NCI-H446 (cell line): ENCODE measurements around the gene TNIK.

Experiments
- DNase-seq, 2 experiments: peaks; one replicate each; lab custom pipeline; 2025; lab: John Stamatoyannopoulos, UW

The TNIK gene

DNA sequence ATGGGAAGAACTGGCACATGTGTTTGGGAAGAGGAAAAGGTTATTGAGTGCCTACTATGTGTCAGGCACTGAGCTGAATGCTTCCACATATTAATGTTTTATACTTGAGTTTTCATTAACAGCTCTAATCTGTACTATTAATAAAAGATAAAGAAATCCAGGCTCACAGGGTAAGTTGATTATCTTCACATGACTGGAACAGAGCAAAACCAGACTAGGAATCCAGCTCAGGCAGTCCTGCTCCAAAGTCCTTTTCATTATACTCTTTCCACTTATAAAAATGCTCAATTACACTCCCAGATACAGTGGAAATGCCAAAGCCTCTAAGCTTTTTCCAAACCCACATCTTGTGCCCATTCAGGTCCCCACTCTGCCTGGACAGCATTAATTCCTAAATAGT, 97.6 kb downstream of the TNIK start:
- no peak for DNase-seq

DNA sequence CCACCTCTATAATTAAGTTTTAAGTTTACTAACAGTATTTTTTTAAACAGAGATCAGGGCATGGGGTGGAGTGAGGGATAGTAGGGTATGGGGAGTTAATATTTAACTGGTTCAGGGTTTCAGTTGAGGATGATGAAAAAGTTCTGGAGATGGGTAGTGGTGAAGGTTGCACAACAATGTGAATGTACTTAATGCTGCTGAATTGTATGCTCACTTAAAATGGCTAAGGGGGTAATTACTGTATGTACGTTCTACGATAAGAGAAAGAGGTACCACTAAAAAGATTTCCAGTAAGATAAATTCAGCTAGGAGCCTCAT, 101.4 kb downstream of the TNIK start:
- no peak for DNase-seq

DNA sequence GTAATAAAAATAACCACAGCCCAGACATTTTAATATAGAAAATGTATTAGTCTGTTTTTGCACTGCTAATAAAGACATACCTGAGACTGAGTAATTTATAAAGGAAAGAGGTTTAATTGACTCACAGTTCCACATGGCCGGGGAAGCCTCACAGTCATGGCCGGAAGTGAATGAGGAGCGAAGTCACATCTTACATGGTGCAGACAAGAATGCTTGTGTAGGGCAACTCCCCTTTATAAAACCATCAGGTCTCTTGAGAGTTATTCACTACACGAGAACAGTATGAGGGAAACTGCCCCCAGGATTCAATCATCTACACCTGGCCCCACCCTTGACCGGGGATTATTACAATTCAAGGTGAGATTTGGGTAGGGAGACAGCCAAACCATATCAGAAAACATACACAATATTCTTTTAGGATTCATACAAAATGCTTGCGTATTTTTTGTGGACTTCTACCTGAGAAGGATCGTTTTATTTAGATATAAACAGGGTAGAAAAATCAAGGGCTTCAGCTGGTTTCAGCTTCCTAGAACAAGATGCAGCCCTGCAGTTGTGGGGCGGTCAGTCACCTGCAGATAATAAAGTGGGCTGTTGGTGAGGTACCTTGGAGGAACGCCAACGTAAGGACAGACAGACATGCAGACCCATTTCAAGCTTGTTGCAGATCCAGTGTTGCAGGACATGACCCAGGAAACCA, 101.9 kb downstream of the TNIK start:
- DNase-seq = no peak

DNA sequence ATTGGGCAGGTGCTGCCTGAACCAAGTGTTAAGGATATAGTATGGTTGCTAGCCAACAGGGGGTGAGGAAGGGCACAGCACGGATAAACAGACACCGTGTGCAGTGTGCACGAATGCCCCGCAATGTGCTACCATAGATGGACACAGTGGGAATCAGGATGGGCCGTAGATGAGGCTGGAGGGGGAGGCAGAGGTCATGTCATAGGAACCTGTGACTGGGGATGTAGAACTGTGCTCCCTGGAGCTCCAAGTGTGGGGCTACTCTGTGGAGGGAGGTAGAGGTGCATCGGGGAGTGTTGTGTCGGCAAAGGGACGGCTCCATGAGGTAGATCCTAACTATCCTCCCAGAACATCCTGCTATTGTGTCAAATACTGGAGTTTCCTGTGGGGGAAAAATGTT, 102.5 kb downstream of the TNIK start:
- DNase-seq = no peak

DNA sequence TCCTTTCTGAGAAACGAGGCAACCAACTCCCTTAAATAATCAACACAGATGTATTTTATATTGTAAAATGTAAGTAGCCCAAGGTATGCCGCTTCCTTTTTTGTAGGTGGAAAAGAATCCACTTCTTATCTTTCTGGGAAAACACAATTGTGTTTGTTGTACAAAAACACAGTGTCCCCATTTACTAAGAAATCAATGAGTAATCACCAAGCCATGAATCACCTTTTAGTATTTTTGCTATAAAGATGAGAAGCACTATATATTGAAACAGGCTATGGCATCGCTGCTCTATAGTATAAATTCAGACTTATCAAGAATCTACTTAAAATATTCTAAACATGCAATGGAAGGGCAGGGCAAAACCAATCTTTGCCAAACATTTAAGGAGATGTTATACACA, 104.0 kb downstream of the TNIK start:
- DNase-seq = no peak

DNA sequence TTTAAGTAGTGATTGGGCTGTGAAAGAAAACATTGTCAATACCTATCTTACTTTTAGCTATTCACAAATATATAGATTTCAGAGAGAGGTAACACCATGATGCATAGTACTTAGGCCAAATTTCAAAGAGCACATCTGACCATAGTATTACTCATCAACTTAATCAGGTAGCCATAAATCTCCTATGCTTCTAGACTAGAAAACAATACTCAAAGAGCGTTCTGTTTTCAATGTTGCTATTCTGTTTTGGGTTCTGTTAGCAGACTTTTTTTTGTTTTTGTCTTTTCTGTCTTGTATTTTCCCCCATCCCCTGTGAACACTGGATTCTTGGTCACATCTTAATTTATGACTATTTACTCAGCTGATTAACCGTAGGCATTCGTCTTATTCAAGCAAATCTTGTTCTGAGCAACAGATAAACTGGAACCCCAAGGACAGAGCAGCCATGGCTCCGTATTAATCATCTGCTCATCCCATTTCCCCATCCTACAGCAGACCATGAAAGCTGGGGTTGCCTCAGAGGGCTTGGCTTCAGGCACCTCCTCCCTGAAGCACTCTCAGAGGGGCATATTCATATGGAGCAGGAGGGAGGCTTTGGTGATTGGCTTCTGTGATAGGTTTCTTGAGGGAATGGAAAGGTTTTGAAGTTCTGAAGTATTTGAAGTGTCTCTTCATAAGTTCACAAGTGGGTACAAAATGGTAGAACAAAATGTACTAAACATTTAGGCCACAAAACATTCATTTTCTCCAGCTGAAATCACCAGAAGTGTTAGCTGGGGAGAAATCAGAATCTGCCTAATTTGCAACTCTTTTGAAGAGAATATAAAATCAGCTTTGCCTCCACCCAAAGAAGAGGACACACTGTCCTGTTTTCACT, 105.3 kb downstream of the TNIK start:
- no peak for DNase-seq

DNA sequence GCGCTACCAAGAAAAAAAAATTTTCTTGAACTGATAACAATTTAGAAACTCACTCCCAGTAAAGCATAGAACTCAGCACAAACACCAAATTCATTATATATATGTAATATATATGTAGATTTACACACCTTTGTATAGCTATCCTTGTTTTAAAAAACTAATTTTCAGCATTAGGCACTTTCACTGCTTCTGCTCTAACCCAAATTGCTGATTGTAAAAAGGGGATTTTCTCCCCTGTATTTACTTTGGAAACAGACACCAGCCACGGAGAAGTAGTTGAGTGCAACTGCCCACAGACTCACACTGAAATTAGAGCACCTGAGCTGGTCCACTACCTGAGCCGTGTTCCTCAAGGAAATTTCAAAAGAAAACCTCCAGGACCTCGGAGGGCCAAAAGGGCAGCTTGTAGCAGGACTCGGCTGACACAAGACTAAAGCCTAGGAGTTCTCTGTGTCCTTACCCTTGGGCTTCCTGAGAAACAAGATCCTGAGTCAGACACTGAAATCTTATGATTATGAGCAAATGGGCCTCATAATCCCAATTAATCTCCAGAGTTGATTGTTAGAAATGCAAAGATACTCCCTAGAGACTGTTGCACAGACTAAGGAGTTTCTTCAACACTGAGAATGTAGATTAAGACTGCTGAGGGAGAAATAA, 106.0 kb downstream of the TNIK start:
- DNase-seq = no peak

DNA sequence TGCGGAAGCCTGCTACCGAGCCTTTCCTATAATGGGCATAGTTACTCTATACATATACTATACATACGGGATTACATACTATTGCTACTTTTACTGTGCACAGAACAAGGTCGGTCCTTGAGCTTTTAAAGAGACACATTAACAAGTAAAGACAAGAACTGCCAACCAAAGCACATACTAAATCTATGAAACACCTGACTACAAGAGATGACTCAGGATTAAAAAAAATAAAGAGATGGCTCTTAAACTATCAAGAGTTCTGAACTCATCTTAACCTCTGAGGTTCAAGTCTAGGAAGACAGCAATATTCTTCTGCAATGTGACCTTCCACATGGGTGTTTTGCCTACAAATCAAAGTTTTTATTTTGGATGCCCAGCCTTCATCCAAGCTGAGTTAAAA, 106.8 kb downstream of the TNIK start:
- no peak for DNase-seq

DNA sequence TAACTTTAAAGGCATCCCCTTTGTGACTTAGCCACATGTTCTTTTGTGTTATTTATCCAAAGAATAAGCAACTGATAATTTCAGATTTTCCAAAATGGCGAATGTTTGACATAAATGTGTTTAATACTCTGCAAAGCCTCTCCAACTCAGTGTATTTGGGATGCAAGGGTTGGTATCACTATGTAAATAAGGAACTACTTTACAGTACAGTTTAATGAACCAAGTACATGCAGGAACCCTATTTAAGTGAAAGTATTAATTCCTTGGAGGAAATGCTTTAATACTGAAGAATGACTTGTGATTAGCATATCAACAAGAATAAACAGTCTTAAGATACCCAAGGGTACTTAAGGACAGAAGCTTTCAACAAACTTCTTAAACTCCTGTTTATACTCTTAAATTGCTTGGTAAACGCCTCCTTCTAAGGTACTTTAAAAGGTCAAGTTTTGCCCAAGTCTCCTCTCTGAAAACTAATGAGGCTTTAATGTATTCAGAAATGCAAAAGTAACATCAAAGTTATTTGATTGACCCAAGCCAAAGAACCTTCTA, 107.7 kb downstream of the TNIK start:
- DNase-seq = no peak

DNA sequence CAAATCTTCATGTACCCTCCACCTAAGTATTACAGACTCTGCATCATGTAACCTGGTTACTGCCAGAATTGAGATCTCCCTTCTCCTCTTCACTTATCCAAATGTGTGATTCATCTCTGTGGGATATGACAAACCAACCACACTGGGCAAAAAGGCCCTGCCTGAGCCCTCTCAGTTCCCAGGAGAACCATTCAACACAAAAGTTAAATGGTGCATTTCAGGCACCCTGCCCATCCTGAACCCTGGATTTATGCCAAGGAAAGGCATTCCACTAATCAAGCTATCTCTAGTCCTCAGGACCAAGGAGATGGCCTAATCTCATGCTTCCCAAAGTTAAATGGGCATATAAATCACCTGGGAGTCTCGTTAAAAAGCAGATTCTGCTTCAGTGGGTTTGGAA, 108.5 kb downstream of the TNIK start:
- peak; percentile 89 to 98 for DNase-seq

DNA sequence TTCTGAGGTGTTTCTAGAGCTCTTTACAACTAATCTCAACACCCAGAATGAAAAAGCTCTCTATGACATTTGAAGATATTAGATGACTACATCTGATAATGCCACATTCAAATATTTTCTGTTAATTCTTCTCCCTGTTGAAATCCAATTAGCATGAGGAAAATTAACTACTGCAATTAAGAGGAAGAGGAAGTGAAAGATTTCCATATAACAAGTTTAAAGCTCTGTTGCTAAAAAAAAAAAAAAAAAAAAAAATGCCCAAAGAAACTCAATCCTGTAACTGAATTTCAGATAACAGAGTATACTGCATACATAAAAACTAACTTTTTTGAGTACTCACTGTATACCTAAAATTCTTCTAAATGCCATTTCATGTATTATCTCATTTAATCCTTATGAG, 109.8 kb downstream of the TNIK start:
- no peak for DNase-seq

DNA sequence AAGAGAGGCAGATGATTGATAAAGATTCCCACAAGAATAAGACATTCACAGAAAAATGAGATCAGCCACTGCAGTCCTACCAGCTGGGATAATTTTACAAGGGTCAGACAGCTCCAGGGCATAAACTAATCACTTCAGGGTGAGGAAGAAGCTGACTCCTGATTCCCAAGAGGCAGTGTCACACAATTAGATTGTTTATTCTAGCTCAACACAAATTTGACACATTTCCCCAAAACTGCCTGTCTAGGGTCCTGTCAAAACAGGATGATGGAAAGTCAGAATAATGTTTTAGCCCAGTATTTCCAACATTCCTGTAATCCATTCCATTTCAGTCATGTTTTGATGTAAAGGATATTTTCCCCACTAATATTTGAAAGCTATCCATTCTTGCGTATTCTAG, 110.8 kb downstream of the TNIK start:
- DNase-seq = peak in 1 of 2 experiments; percentile 38

DNA sequence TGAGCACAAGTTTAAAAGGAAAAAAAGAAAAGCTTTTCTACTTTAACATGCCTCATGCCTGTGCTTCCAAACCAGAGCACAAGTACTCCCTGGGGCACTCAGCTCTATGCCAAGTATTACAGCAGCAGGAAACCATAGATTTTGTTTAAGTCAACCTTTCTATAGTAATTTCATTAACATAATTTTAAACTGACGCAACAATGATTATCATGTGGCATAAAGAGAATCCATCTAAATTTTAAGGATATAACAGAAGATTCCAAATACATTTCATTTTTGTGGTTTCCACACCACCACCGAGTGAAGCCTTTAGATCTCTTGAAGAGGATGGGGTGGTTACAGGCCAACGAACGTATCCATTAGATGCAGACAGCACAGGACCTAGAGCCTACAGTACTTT, 112.1 kb downstream of the TNIK start:
- peak; percentile 55 to 66 for DNase-seq

DNA sequence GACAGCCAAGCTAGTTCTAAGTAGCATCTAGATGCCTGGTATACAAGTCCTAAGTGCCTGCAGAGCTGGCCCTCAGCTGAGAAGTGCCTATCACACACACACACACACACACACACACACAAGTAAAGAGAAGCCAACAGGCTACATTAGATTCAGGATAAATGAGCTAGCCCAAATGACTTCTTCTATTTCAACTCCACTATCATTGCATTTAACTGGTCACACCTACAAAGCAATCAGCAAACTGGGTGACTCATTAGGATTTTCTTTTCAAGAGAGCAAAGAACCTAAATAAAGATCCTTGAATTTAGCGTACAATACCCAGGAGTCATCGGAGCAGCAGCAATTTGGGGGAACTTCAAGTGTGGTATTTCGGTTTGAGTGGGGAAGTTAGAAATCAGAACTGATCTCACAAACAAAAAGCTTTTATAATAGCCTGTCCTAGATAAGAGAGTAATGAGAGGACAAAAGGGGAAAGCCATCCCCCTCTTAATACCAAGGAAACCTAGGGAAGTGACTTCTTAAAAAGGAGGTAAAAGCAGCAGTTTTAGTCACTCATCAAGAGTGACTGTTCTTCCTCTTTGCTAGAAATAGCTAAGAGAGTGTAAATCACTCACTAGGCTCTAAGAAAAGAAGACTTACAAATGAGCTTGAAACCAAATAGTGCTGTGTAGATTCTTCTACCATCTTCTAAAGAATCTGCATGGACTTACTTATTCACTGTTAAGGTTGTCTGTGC, 112.7 kb downstream of the TNIK start:
- DNase-seq = no peak

DNA sequence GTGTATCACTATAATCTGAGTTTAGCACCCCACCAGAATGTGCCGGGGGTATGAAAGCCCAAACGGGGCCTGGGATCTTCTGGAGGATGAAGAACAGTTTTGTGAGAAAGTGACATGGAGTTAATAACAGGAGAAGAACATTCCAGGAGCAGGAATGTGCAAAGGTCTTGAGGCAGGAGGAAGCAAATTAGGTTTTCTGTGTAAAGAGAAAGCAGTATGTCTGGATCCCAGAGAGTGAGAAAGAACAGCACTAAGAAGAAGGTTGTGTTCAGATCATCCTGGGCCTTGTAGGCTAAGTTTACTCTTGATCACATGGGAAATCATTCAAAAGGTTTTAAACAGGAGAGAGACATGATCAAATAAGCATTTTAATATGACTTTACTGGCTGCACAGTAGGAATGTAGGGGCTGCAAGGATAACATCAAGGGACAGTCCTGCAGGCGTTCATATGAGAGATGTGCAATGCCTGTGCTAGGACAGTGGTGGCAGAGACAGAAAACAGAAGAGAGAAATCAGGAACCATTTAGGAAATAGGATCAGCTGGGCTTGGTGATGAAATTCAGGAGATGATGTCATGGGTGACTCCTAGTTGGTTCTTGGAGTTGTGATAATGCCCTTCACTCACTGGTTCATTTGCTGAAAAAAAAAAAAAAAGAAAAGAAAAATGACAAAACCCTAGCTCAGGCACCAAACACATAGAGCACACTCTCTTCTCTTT, 113.5 kb downstream of the TNIK start:
- DNase-seq = no peak

DNA sequence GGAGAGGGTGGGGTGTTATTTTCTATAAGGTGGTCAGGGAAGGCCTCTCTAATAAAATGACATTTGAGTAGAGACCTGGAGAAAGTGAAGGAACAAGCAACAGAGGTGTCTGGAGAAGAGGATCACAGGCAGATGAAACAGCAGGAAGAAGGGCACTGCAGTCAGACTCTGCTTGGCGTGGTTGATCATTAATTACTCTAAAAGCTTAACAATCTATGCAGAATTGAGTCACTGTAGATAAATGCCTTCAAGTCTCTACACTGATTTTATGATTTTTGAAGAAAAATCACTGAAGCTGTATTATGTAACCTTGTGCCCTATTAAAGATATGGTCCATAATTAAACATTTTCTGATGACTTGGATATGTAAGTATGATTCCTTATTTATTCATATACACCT, 114.2 kb downstream of the TNIK start:
- DNase-seq = no peak

DNA sequence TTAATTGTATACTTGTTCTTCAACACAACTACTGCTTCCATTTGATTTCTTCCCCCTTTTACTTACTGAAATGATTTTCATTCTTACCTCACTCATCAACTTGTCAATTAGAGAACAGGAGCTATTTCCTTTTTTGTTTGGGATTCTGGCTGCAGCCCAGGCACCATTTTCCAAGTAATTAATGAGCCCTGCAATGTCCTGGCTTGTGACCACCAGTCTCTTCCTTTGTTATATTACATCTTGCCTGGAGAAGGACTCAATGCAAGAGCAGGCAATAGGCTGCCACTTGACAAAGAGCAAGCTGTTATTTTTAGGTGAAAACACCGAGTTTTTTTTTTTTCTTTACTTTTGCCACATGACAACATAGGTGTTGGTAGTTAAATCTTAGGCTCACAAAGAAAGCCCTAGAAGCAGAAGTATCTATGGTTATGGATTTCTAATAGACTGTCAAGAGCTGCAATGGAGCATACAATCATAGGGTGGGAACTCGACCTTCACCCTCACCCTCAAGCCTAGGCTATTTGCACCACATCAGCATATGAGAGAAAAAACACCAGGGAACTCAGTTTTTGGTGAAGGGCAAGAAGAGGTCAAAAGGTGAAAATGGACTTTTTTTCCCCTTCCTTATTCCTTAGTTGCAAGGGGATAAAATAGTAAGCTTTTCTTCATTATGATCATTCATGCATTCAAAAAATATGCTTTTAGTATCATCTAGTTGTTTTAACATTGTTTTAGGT, 114.9 kb downstream of the TNIK start:
- peak; percentile 90 to 94 for DNase-seq

DNA sequence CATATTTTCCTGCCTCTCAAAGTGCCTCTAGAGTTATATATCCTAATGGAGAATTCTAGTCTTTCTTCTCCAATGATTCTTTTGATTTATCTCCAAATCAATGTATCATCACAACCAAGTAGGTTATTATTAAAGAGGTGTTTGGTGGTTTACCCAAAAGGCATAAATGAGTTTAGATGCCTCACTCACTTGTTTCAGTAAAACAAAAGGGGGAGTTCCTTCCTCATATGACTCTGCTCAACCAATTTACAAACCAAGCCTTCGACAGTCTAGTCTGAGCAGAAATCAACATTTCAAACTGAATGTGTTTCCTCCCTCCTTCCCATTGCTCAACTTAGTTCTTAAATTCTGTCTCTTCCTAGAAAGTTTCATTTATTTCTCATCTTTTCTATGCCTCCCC, 116.5 kb downstream of the TNIK start:
- no peak for DNase-seq

DNA sequence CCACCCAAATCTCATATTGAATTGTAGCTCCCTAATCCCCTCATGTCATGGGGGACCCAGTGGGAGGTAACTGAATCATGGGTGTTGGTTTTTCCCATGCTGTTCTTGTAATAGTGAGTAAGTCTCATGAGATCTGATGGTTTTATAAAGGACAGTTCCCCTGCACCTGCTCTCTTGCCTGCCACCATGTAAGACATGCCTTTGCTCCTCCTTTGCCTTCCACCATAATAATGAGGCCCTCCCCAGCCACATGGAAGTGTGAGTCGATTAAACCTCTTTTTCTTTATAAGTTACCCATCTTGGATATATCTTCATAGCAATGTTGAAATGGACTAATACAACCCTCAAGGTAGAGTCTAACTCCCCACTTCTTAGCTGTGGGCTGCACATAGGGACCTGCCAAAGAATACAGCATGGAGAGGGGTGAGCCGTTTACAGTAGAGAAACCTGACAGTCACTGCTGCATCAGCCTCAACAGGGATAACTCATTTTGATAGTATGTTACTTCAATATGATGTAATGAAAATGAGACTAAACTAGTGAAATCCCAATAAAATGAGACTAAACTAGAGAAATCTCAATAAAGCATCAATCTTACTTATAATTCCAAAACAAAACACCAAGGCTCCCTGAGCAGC, 117.3 kb downstream of the TNIK start:
- DNase-seq = no peak

DNA sequence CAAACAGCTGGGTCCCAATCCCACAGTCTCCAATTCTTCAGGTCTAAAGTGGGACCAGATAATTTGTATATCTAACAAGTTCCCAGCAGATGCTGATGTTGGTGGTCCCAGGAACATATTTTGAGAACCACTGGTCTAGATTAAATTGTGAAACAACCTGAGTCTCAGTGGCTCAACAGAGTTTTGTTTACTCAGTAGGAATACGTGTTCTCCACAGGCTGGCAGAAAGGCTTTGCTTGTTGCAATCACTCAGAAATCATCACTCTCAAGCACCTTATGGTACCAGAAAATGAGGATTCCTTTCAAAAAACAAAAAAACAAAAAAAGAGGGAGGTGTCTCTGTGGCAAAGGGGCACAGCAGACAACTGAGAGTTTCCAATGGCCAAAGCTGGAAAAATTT, 118.0 kb downstream of the TNIK start:
- DNase-seq = no peak
